Retinal pigment epithelial cell (primary cell): ENCODE measurements around the gene ST6GALNAC3.
"Not testable (repeated sequence)": the region's sequence is repeated elsewhere in the genome, so short reads cannot be mapped to it uniquely, and the experiment has no call there.

Experiments used
- DNase-seq: peaks from one replicate; pipeline ENCODE4 v3.0.0-alpha.2; 2010; ENCODE audit warnings: low read depth
- H3K4me3 ChIP-seq: 2 replicates; pipeline ENCODE4 v1.5.1; 2011; ENCODE audit warnings: mild to moderate bottlenecking, low read length, control low read depth, moderate library complexity
- CTCF ChIP-seq: conservative IDR thresholded peaks from 2 replicates; pipeline ENCODE4 v1.5.1; 2011; ENCODE audit warnings: low read depth, low read length, control low read depth, inconsistent platforms

ST6GALNAC3 gene

GRCh38 chr1:76092812-76093211, 18.3 kb downstream of the ST6GALNAC3 start:
- DNase-seq: no peak
- no peak overlapping the region for H3K4me3 ChIP-seq
- no peak for TF ChIP-seq CTCF

GRCh38 chr1:76093522-76094312, 19.2 kb downstream of the ST6GALNAC3 start:
- no peak overlapping the region for H3K4me3 ChIP-seq
- DNase-seq: no peak

GRCh38 chr1:76095802-76096201, 21.3 kb downstream of the ST6GALNAC3 start:
- no peak for DNase-seq
- H3K4me3 ChIP-seq: no peak overlapping the region
- no peak for TF ChIP-seq CTCF

More at GRCh38 chr1:76093522-76094312, 19.2 kb downstream of the ST6GALNAC3 start:
- TF ChIP-seq CTCF: no peak

- DNase-seq, H3K4me3 ChIP-seq: not testable (repeated sequence)
Measured at GRCh38 chr1:76097064-76097463, 22.5 kb downstream of the ST6GALNAC3 start.

GRCh38 chr1:76098845-76099244, 24.3 kb downstream of the ST6GALNAC3 start:
- H3K4me3 ChIP-seq: no peak overlapping the region
- DNase-seq: no peak
- no peak for TF ChIP-seq CTCF

- no peak for TF ChIP-seq CTCF
- H3K4me3 ChIP-seq: no peak overlapping the region
- DNase-seq: no peak
Measured at GRCh38 chr1:76101548-76101947, 27.0 kb downstream of the ST6GALNAC3 start.

- DNase-seq: no peak
- no peak overlapping the region for H3K4me3 ChIP-seq
- no peak for TF ChIP-seq CTCF
Measured at GRCh38 chr1:76102046-76102445, 27.5 kb downstream of the ST6GALNAC3 start.
